HEK293 (cell line): ENCODE measurements around the gene MED23.

ENCODE experiments used
- CTCF ChIA-PET: fragments of 350-600 bp; formaldehyde crosslinking; extraction: SDS; loops from one replicate; lab custom pipeline; 2021; ENCODE audit warnings: antibody characterized with exemption; lab: Yijun Ruan, JAX
- POLR2A ChIA-PET: fragments of 300-600 bp; formaldehyde crosslinking; extraction: SDS; loops from one replicate; lab custom pipeline; 2020; ENCODE audit warnings: antibody characterized with exemption, inconsistent platforms; lab: Yijun Ruan, JAX
- H3K27ac ChIP-seq: fragments of 200-500 bp; sonication (Bioruptor generic); 2 replicates; pipeline ENCODE4 v1.5.1; 2014; ENCODE audit warnings: low read depth, low read length, control low read depth, inconsistent platforms; ENCODE audit errors: extremely low read depth
- H3K36me3 ChIP-seq, 2 experiments: fragments of 200-500 bp in 1 of 2; sonication (Bioruptor generic) in 1 of 2; 1 replicate in 1 of 2; 2 replicates in 1 of 2; pipeline ENCODE4 v1.5.1; 2014 to 2017; ENCODE audit warnings: inconsistent platforms in 2 of 2, low read length in 2 of 2; ENCODE audit not compliant: control insufficient read depth in 2 of 2, insufficient read depth in 1 of 2
- H3K4me1 ChIP-seq: fragments of 200-500 bp; sonication (Bioruptor generic); 2 replicates; pipeline ENCODE4 v1.5.1; 2014; ENCODE audit warnings: mild to moderate bottlenecking, low read length, inconsistent platforms; ENCODE audit not compliant: control insufficient read depth, insufficient read depth
- H3K4me3 ChIP-seq: 2 replicates; pipeline ENCODE4 v1.5.1; 2011; ENCODE audit warnings: low read depth, mild to moderate bottlenecking, control low read depth, low read length, moderate library complexity
- H3K9me3 ChIP-seq: fragments of 200-500 bp; sonication (Bioruptor generic); 2 replicates; pipeline ENCODE4 v1.5.1; 2014; ENCODE audit warnings: low read depth, low read length, inconsistent platforms; ENCODE audit not compliant: control insufficient read depth, insufficient read depth
- GLIS2 ChIP-seq: fragments of 450-650 bp; formaldehyde crosslinking; IDR thresholded peaks from 2 replicates; pipeline ENCODE4 v1.5.1; 2016; ENCODE audit warnings: missing biosample characterization, missing genetic modification characterization
- KLF8 ChIP-seq: fragments of 450-650 bp; formaldehyde crosslinking; IDR thresholded peaks from 2 replicates; pipeline ENCODE4 v1.5.1; 2016; ENCODE audit warnings: missing biosample characterization, missing genetic modification characterization
- KLF9 ChIP-seq: fragments of 450-650 bp; formaldehyde crosslinking; IDR thresholded peaks from 2 replicates; pipeline ENCODE4 v1.5.1; 2016; ENCODE audit warnings: missing biosample characterization, missing genetic modification characterization, low read depth
- SALL2 ChIP-seq: fragments of 450-650 bp; formaldehyde crosslinking; IDR thresholded peaks from 2 replicates; pipeline ENCODE4 v1.5.0; 2017; ENCODE audit warnings: missing biosample characterization, mild to moderate bottlenecking, missing genetic modification characterization, borderline replicate concordance
- ZFP69B ChIP-seq: fragments of 450-650 bp; formaldehyde crosslinking; IDR thresholded peaks from 2 replicates; pipeline ENCODE4 v1.5.1; 2016; ENCODE audit warnings: missing biosample characterization, missing genetic modification characterization
- ZNF112 ChIP-seq: fragments of 450-650 bp; formaldehyde crosslinking; IDR thresholded peaks from 2 replicates; pipeline ENCODE4 v1.5.0; 2017; ENCODE audit warnings: missing biosample characterization, missing genetic modification characterization
- ZNF174 ChIP-seq: fragments of 450-650 bp; formaldehyde crosslinking; IDR thresholded peaks from 2 replicates; pipeline ENCODE4 v1.5.0; 2017; ENCODE audit warnings: missing biosample characterization, mild to moderate bottlenecking, missing genetic modification characterization
- ZNF184 ChIP-seq: fragments of 450-650 bp; IDR thresholded peaks from 2 replicates; pipeline ENCODE4 v1.5.1; 2018; ENCODE audit warnings: missing biosample characterization, mild to moderate bottlenecking, missing genetic modification characterization
- ZNF2 ChIP-seq: fragments of 450-650 bp; formaldehyde crosslinking; IDR thresholded peaks from 2 replicates; pipeline ENCODE4 v1.5.1; 2016; ENCODE audit warnings: missing biosample characterization, missing genetic modification characterization
- ZNF202 ChIP-seq: fragments of 450-650 bp; formaldehyde crosslinking; IDR thresholded peaks from 2 replicates; pipeline ENCODE4 v1.5.1; 2016; ENCODE audit warnings: missing biosample characterization, missing genetic modification characterization, borderline replicate concordance
- ZNF239 ChIP-seq: fragments of 450-650 bp; formaldehyde crosslinking; IDR thresholded peaks from 2 replicates; pipeline ENCODE4 v1.5.1; 2016; ENCODE audit warnings: missing biosample characterization, missing genetic modification characterization
- ZNF311 ChIP-seq: fragments of 450-650 bp; formaldehyde crosslinking; IDR thresholded peaks from 2 replicates; pipeline ENCODE4 v1.5.1; 2017; ENCODE audit warnings: missing biosample characterization, missing genetic modification characterization, borderline replicate concordance
- ZNF433 ChIP-seq: fragments of 450-650 bp; formaldehyde crosslinking; IDR thresholded peaks from 2 replicates; pipeline ENCODE4 v1.5.1; 2016; ENCODE audit warnings: missing biosample characterization, missing genetic modification characterization, low read depth
- ZNF549 ChIP-seq: fragments of 450-650 bp; IDR thresholded peaks from 2 replicates; pipeline ENCODE4 v1.5.1; 2018; ENCODE audit warnings: missing biosample characterization, missing genetic modification characterization, mild to moderate bottlenecking, inconsistent platforms, moderate library complexity
- ZNF600 ChIP-seq: fragments of 450-650 bp; formaldehyde crosslinking; IDR thresholded peaks from 2 replicates; pipeline ENCODE4 v1.5.1; 2016; ENCODE audit warnings: missing biosample characterization, missing genetic modification characterization
- ZNF785 ChIP-seq: fragments of 450-650 bp; formaldehyde crosslinking; IDR thresholded peaks from 2 replicates; pipeline ENCODE4 v1.5.1; 2016; ENCODE audit warnings: missing biosample characterization, missing genetic modification characterization
- TF ChIP-seq, protein P1 (sequence below): fragments of 450-650 bp; formaldehyde crosslinking; conservative IDR thresholded peaks from 2 replicates; pipeline ENCODE4 v1.5.1; 2016; ENCODE audit warnings: low read depth, missing biosample characterization, missing genetic modification characterization
- TF ChIP-seq, protein P2 (sequence below): fragments of 450-650 bp; formaldehyde crosslinking; IDR thresholded peaks from 2 replicates; pipeline ENCODE4 v1.5.1; 2017; ENCODE audit warnings: missing biosample characterization, missing genetic modification characterization
- TF ChIP-seq, protein P3 (sequence below): fragments of 450-650 bp; formaldehyde crosslinking; IDR thresholded peaks from 2 replicates; pipeline ENCODE4 v1.5.1; 2016; ENCODE audit warnings: missing biosample characterization, missing genetic modification characterization
- TF ChIP-seq, protein P4 (sequence below): fragments of 450-650 bp; formaldehyde crosslinking; IDR thresholded peaks from 2 replicates; pipeline ENCODE4 v1.5.1; 2016; ENCODE audit warnings: missing biosample characterization, missing genetic modification characterization

MED23 gene

DNA sequence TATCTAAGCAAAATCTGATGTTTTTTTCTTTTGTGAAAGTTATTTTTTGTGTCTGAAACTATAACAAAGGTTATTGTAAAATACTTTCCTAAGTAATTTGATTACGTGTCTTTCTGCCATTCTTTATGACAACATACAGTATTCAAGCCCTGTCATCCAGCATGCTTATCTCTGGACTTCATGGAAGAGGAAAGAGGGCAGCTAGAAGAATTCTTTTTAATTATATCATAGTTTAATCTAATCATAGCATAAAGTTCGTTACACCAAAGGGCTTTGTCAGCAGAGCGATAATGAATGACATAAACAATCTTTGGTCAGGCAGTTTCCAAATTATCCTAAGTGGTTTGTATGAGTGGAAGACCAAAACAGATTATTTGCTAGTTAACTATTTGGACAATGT, 12.5 kb upstream of the MED23 start:
- H3K9me3 ChIP-seq: no peaks in the 10 kb centered on the region
- TF ChIP-seq ZNF311 (tag by site-specific recombination) (no peak), SALL2 (tag by site-specific recombination) (no peak), ZNF549 (tag by site-specific recombination) (no peak)
- H3K4me3 ChIP-seq: no peak overlapping the region
- CTCF ChIA-PET: interaction anchor here (1.5 to 5.2 kb wide), 2 partner anchors 12 to 274 kb away, joined by 3 to 84 read pairs; partner anchors contain the start of gene MED23
- POLR2A ChIA-PET: interaction anchor here (1.2 kb wide), 1 partner anchor 12 kb away, joined by 3 read pairs; the partner anchor contains the start of gene MED23
- H3K36me3 ChIP-seq: no peaks in the 10 kb centered on the region
- H3K4me1 ChIP-seq: no peaks in the 10 kb centered on the region
- no peak overlapping the region for H3K27ac ChIP-seq

DNA sequence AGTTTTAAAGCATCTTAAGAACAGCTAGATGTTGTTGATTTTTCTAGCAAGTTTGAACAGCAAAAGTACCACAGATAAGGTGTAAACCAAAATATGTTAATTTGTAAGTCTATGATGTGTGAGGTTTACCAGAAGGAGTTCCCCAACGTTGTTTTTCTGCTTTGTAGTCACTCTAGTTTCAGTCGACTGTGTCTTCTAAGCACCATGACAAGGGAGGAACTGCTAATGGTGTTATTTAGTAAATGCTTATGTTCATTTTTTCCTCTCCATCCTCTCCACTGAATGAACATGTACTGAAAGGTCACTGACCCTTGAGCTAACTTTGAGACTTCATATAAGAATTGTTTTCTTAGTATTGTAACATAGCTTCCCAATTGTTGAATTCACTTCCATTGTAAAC, 12.1 kb upstream of the MED23 start:
- POLR2A ChIA-PET: interaction anchor here (1.2 kb wide), 1 partner anchor 12 kb away, joined by 3 read pairs; the partner anchor contains the start of gene MED23

DNA sequence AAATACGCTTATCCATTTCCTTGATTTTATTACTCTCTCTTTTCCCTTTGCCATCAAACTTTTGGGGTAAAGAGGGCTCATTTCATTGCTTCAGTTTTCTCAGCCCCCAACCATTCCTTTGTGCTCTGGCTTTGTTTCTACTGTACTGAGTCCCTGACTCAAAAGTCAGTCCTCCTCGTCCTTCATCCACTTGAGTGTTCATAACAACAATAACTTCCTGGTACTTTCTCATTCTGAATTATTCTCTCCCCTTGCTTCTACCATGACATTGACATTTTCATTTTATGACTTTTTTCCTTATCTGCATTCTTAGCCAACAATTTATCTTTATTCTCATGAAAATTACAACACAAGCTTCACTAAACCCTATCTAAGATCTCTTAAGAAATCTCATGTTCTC, 10.0 kb upstream of the MED23 start:
- no peaks in the 10 kb centered on the region for H3K36me3 ChIP-seq
- POLR2A ChIA-PET: no interaction called here
- no peak overlapping the region for H3K4me3 ChIP-seq
- no peaks in the 10 kb centered on the region for H3K4me1 ChIP-seq
- CTCF ChIA-PET: interaction anchor here (5.2 kb wide), 1 partner anchor 9 kb away, joined by 84 read pairs; the partner anchor contains the start of gene MED23
- H3K9me3 ChIP-seq: no peaks in the 10 kb centered on the region
- no peak for TF ChIP-seq ZNF184 (tag by site-specific recombination)
- TF ChIP-seq, protein P1, sequence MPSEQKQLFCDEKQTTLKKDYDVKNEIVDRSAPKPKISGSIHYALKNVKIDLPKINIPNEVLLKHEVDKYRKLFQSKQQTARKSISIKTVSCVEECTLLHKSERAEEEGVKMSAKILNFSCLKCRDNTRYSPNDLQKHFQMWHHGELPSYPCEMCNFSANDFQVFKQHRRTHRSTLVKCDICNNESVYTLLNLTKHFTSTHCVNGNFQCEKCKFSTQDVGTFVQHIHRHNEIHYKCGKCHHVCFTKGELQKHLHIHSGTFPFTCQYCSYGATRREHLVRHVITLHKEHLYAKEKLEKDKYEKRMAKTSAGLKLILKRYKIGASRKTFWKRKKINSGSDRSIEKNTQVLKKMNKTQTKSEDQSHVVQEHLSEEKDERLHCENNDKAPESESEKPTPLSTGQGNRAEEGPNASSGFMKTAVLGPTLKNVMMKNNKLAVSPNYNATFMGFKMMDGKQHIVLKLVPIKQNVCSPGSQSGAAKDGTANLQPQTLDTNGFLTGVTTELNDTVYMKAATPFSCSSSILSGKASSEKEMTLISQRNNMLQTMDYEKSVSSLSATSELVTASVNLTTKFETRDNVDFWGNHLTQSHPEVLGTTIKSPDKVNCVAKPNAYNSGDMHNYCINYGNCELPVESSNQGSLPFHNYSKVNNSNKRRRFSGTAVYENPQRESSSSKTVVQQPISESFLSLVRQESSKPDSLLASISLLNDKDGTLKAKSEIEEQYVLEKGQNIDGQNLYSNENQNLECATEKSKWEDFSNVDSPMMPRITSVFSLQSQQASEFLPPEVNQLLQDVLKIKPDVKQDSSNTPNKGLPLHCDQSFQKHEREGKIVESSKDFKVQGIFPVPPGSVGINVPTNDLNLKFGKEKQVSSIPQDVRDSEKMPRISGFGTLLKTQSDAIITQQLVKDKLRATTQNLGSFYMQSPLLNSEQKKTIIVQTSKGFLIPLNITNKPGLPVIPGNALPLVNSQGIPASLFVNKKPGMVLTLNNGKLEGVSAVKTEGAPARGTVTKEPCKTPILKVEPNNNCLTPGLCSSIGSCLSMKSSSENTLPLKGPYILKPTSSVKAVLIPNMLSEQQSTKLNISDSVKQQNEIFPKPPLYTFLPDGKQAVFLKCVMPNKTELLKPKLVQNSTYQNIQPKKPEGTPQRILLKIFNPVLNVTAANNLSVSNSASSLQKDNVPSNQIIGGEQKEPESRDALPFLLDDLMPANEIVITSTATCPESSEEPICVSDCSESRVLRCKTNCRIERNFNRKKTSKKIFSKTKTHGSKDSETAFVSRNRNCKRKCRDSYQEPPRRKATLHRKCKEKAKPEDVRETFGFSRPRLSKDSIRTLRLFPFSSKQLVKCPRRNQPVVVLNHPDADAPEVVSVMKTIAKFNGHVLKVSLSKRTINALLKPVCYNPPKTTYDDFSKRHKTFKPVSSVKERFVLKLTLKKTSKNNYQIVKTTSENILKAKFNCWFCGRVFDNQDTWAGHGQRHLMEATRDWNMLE: no peak
- no peak for TF ChIP-seq ZNF239 (tag by site-specific recombination)
- TF ChIP-seq, protein P2, sequence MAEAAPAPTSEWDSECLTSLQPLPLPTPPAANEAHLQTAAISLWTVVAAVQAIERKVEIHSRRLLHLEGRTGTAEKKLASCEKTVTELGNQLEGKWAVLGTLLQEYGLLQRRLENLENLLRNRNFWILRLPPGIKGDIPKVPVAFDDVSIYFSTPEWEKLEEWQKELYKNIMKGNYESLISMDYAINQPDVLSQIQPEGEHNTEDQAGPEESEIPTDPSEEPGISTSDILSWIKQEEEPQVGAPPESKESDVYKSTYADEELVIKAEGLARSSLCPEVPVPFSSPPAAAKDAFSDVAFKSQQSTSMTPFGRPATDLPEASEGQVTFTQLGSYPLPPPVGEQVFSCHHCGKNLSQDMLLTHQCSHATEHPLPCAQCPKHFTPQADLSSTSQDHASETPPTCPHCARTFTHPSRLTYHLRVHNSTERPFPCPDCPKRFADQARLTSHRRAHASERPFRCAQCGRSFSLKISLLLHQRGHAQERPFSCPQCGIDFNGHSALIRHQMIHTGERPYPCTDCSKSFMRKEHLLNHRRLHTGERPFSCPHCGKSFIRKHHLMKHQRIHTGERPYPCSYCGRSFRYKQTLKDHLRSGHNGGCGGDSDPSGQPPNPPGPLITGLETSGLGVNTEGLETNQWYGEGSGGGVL: no peak
- TF ChIP-seq KLF9: no peak
- TF ChIP-seq ZNF112: no peak
- TF ChIP-seq, all 188 proteins: peak for 0
- no peak overlapping the region for H3K27ac ChIP-seq

More for the DNA sequence above, 12.1 kb upstream of the MED23 start:
- TF ChIP-seq, protein P3, sequence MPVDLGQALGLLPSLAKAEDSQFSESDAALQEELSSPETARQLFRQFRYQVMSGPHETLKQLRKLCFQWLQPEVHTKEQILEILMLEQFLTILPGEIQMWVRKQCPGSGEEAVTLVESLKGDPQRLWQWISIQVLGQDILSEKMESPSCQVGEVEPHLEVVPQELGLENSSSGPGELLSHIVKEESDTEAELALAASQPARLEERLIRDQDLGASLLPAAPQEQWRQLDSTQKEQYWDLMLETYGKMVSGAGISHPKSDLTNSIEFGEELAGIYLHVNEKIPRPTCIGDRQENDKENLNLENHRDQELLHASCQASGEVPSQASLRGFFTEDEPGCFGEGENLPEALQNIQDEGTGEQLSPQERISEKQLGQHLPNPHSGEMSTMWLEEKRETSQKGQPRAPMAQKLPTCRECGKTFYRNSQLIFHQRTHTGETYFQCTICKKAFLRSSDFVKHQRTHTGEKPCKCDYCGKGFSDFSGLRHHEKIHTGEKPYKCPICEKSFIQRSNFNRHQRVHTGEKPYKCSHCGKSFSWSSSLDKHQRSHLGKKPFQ: no peak
- TF ChIP-seq, protein P4, sequence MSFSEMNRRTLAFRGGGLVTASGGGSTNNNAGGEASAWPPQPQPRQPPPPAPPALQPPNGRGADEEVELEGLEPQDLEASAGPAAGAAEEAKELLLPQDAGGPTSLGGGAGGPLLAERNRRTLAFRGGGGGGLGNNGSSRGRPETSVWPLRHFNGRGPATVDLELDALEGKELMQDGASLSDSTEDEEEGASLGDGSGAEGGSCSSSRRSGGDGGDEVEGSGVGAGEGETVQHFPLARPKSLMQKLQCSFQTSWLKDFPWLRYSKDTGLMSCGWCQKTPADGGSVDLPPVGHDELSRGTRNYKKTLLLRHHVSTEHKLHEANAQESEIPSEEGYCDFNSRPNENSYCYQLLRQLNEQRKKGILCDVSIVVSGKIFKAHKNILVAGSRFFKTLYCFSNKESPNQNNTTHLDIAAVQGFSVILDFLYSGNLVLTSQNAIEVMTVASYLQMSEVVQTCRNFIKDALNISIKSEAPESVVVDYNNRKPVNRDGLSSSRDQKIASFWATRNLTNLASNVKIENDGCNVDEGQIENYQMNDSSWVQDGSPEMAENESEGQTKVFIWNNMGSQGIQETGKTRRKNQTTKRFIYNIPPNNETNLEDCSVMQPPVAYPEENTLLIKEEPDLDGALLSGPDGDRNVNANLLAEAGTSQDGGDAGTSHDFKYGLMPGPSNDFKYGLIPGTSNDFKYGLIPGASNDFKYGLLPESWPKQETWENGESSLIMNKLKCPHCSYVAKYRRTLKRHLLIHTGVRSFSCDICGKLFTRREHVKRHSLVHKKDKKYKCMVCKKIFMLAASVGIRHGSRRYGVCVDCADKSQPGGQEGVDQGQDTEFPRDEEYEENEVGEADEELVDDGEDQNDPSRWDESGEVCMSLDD (tag by site-specific recombination): no peak
- TF ChIP-seq ZNF2 (tag by site-specific recombination) (no peak), KLF9 (no peak), ZNF174 (tag by site-specific recombination) (no peak), ZFP69B (tag by site-specific recombination) (no peak), KLF8 (tag by site-specific recombination) (no peak), ZNF600 (no peak), ZNF549 (tag by site-specific recombination) (no peak), ZNF785 (tag by site-specific recombination) (no peak), ZNF202 (tag by site-specific recombination) (no peak), ZNF433 (tag by site-specific recombination) (no peak), GLIS2 (no peak)
- H3K9me3 ChIP-seq: no peaks in the 10 kb centered on the region
- no peak overlapping the region for H3K27ac ChIP-seq
- no peaks in the 10 kb centered on the region for H3K36me3 ChIP-seq
- no peak overlapping the region for H3K4me3 ChIP-seq
- CTCF ChIA-PET: interaction anchor here (1.5 to 5.2 kb wide), 2 partner anchors 11 to 275 kb away, joined by 3 to 84 read pairs; partner anchors contain the start of gene MED23
- H3K4me1 ChIP-seq: no peaks in the 10 kb centered on the region
